SIG-M5 treated with dmso at 0.1 percent for 504 hours (cell line): ENCODE results near the gene MKNK2.
"Not testable (repeated sequence)": the region's sequence is repeated elsewhere in the genome, so short reads cannot be mapped to it uniquely, and the experiment has no call there.

Experiments
- DNase-seq: peaks from one replicate; lab custom pipeline; 2025; ENCODE audit not compliant: unreplicated experiment; lab: John Stamatoyannopoulos, UW

MKNK2 gene

DNA sequence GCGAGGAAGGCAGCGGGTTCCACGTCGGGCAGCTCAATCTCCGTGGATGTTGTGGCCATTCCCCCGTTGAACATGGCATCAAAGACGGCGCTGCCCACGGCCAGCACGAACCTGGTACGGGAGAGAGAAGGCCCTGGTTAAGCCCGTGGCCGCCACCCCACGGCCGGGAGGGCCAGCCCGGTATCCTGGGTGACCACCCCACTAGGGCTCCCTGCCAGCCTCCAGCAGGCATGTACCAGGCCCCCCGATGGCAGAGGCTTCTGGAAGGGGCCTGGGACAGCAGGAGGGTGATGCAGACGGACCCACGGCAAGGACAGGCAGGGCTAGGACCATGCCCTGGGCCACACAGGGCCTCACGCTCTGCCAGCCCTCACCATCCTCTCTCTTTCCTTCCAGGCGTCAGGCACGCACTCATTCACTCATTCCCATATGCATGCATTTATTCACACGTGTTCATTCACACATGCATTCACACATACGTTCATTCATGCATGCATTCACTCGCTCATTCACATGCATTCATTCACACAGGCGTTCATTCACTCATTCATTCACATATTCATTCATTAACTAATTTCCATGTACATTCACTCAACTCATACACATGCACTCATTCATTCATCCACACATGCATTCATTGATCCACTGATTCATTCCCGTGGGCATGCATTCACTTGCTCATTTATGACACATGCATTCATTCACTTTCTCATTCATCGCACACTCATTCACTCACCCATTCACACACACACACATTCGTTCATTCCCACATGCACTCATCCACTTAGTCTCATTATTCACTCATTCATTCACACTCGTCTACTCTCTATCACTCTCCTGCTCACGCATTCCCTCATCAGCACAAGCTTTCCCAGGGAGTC lies 53.5 kb downstream of the MKNK2 start:
- no peak for DNase-seq

- DNase-seq: no peak
Measured at GRCh38 chr19:1992759-1993260, 58.2 kb downstream of the MKNK2 start.

DNA sequence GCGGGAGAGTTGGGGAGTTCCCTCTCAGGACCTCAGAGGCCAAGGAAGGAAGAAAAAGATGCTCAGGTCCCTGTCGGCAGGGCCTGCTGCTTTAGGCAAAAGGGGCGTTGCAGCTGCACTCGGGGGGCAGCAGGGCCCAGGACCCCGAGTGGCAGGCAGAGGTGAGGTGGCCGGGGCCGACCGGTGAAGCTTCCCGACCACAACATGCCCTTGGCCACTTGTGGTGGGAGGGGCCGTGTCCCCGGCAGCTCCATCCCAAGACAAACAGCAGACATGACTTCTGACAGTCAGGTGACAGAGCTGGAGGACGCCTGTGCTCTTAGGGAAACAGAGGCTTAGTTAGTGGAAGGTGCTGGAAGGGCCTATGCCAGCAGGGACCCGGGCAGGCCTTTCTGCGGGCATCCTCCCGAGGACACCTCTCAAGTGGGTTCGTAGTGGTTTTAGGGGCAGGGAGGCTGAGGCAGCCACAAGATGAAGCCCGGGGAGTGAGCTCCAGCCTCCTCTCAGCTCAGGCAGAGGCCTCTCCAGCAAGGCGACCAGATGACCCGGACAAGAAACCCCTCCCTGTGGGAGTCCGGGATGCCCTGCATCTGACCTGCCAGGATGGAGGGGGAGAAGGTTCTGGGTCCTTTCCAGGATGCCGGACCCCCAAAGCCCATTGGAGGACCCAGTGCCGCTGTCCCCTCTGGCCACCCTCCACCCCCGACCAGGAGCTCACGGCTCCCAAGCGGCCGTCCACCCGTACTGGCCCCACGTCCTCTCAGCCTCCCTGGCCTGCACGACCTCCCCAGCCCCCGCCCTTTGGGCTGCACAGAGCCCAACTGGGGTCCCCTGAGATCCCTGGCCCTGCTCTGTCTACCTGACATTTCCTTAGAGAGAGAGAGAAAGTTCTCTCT lies 59.8 kb downstream of the MKNK2 start:
- DNase-seq: no peak

GRCh38 chr19:1990230-1991017 lies 60.6 kb downstream of the MKNK2 start:
- DNase-seq: no peak

DNA sequence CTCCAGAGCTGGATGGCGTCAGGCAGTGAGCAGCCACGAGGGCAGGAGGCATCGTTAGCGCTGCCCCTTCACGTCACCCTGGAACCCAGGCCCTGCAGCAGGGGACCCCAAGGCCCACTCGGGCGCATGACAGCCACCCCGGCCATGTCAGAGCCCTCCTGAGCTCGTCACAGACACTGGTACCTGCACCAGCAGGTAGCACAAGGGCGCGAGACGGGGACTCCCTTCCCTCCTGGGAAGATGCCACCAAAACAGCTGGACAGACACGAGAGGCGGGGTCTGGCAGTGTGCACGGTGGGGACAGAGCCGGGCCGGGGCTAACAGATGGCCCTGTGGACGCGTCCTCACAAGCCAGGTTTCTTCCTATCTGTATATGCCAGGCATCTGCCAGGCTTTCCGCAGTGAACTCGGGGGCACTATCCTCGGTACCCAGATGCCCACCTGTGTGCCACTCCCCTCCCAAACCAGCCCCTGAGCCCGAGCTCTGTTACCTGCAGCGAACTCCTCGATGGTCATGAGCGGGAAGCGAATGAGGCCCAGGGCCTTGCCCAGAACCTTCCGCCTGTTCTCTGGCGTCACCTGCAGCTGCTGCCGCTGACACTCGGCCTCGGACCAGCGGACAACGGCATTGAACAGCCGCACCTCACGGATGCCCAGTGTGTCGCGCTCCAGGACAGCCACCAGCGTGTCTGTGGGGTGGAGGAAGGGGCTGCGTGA lies 61.4 kb downstream of the MKNK2 start:
- DNase-seq: no peak

- not testable (repeated sequence) for DNase-seq
Measured at GRCh38 chr19:1988464-1988863, 62.6 kb downstream of the MKNK2 start.
